MG63 (cell line): ENCODE measurements around the gene SFXN5. TPM values are rescaled to one million over a fixed set of nuclear protein-coding genes. Genes with fewer than 3 reads are reported as not detected.
A peak's percentile ranks its signal among the peaks of the same experiment; 100 is the strongest.

Experiments used
- DNase-seq: peaks from one replicate; pipeline ENCODE4 v3.0.0-alpha.2; 2020
- H3K27me3 ChIP-seq: fragments of 250-450 bp; sonication (Bioruptor Pico); 2 replicates; pipeline ENCODE4 v1.5.1; 2020; ENCODE audit warnings: mild to moderate bottlenecking, moderate library complexity
- H3K36me3 ChIP-seq: fragments of 250-450 bp; sonication (Bioruptor Pico); 2 replicates; pipeline ENCODE4 v1.5.1; 2020; ENCODE audit warnings: mild to moderate bottlenecking, moderate library complexity
- H3K4me3 ChIP-seq: fragments of 250-450 bp; sonication (Bioruptor Pico); 2 replicates; pipeline ENCODE4 v1.5.1; 2020; ENCODE audit warnings: mild to moderate bottlenecking, moderate library complexity
- H3K9me3 ChIP-seq: fragments of 250-450 bp; sonication (Bioruptor Pico); 2 replicates; pipeline ENCODE4 v1.5.1; 2020; ENCODE audit warnings: mild to moderate bottlenecking, moderate library complexity
- total RNA-seq: library from RNA; depleted of rRNA; stranded (reverse); fragments of >200 nt; shearing (Covaris generic); gene quantifications from 2 replicates; pipeline ENCODE4 v1.2.3, GENCODE V29; 2014; ENCODE audit warnings: low replicate concordance

SFXN5 gene
- total RNA-seq, 1 experiment from 2014 or later: 2.4 TPM

GRCh38 chr2:72985136-72985535 is 86.4 kb downstream of the SFXN5 start:
- Histone ChIP-seq H3K36me3 (no peaks in the 10 kb centered on the region), H3K4me3 (no peak overlapping the region), H3K9me3 (no peaks in the 10 kb centered on the region), H3K27me3 (no peaks in the 10 kb centered on the region)
- no peak for DNase-seq

- no peak for DNase-seq
- Histone ChIP-seq H3K27me3 (no peaks in the 10 kb centered on the region), H3K36me3 (no peaks in the 10 kb centered on the region), H3K4me3 (no peak overlapping the region), H3K9me3 (no peaks in the 10 kb centered on the region)
Measured at GRCh38 chr2:72984172-72984671, 87.3 kb downstream of the SFXN5 start.

DNA sequence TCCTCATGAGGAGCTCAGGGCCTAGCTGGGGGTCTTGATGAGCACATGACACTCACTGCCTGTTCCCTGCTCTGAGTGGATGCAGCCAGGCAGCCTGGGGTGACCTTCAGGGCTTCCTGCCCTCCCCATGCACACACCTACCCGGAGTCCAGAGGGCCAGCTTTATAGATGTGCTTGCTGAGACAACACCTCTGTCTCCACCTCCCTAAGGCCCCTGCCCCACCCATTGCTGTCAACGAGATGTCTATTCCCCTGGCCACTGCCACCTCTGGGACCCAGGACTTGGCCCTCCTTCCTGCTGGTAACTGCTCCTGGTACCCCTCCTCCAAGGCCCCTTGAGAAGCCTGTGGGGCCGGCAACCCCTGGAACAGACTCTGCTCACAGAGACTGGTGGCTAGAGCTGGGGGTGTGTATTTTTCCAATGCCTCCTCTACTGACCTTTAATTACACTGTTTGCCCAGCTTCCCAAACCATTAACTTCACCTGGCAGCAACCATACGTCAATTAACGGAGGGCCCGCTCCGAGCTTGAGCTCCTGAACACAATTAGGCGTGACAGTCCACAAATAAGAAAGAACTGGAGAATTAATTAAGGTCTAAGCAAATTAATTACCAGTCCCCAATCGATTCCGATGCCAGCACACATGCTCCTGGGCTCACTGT is 87.9 kb downstream of the SFXN5 start:
- no peaks in the 10 kb centered on the region for H3K36me3 ChIP-seq
- no peak overlapping the region for H3K4me3 ChIP-seq
- H3K9me3 ChIP-seq: no peaks in the 10 kb centered on the region
- H3K27me3 ChIP-seq: no peaks in the 10 kb centered on the region
- no peak for DNase-seq

DNA sequence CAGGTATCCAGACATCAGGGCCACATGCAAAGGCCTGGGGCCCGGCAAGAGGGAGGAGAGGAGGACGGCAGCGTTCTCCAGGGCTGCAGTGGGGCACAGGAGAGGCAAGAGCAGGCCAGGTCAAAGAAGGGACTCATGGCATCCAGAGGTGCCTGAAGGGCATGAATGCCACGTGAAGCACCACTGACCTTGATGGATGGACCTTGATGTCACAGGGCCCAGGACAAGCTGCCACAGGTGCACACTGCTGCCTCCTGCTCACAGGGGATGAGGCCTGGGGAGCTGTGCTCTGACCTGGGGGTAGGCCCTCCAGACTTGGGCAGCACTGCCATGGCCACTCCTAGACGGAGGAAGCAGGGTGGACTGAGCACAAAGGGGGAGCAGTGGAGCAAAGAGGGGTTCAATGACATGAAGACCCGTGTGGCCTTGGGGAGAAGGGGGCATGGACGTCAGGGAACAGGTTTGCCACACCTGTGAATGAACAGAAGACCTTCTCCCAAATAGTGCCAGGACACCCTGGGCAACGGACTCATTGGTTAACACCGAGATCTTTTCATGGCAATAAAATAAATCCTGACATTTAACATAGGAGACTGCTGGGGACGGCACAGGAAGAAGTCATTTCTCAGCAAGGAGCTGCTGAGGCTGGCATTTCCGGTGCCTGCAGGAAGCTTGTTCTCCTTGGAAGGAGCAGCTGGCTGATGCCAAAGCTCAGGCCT is 88.6 kb downstream of the SFXN5 start:
- Histone ChIP-seq H3K27me3 (no peaks in the 10 kb centered on the region), H3K4me3 (no peak overlapping the region), H3K36me3 (no peaks in the 10 kb centered on the region), H3K9me3 (no peaks in the 10 kb centered on the region)
- no peak for DNase-seq

- H3K36me3 ChIP-seq: no peaks in the 10 kb centered on the region
- no peak overlapping the region for H3K4me3 ChIP-seq
- H3K27me3 ChIP-seq: no peaks in the 10 kb centered on the region
- DNase-seq: peak; percentile 19
- no peaks in the 10 kb centered on the region for H3K9me3 ChIP-seq
Measured at GRCh38 chr2:72982219-72982618, 89.3 kb downstream of the SFXN5 start.

GRCh38 chr2:72981536-72981935 is 90.0 kb downstream of the SFXN5 start:
- H3K27me3 ChIP-seq: no peaks in the 10 kb centered on the region
- H3K36me3 ChIP-seq: no peaks in the 10 kb centered on the region
- no peak for DNase-seq
- H3K9me3 ChIP-seq: no peaks in the 10 kb centered on the region
- H3K4me3 ChIP-seq: no peak overlapping the region

DNA sequence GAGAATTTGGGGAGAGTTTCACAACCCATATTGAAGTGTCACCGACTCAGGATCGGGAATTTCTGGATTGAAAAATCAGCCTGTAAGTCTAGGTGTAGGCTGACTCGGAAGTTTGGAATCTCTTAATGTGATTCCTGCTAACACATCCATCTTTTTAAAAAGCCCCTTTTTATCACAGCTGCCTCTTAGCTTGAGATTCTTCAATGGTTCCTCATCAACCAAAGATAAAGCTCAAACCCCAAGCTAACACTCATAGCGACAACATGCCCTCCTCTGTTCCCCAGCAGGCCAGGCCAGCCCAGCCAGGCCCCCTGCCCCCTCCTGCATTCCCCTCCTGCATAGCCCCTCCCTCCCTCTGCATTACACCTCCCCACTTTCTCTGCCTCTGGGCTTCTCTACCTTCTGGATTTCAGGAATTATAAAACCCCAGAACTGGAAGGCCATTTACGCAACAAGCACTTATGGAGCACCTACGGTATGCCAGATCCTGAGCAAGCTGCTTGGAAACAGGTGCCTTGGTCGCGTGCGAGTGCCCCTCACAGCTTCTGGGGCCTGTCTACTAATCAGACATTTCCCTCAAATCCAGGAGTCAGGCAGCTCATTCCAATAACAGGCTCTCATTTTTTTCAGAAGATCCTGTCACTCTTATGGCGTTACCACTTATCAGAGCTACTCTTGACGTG is 90.8 kb downstream of the SFXN5 start:
- Histone ChIP-seq H3K4me3 (no peak overlapping the region), H3K36me3 (no peaks in the 10 kb centered on the region), H3K27me3 (no peaks in the 10 kb centered on the region), H3K9me3 (no peaks in the 10 kb centered on the region)
- DNase-seq: no peak

GRCh38 chr2:72979896-72980295 is 91.6 kb downstream of the SFXN5 start:
- H3K27me3 ChIP-seq: no peaks in the 10 kb centered on the region
- H3K9me3 ChIP-seq: no peaks in the 10 kb centered on the region
- no peak overlapping the region for H3K4me3 ChIP-seq
- H3K36me3 ChIP-seq: no peaks in the 10 kb centered on the region
- DNase-seq: no peak

- H3K4me3 ChIP-seq: no peak overlapping the region
- no peaks in the 10 kb centered on the region for H3K9me3 ChIP-seq
- H3K27me3 ChIP-seq: no peaks in the 10 kb centered on the region
- no peaks in the 10 kb centered on the region for H3K36me3 ChIP-seq
- DNase-seq: no peak
Measured at GRCh38 chr2:72975017-72975416, 96.5 kb downstream of the SFXN5 start.

- DNase-seq: no peak
- no peaks in the 10 kb centered on the region for H3K27me3 ChIP-seq
- no peak overlapping the region for H3K4me3 ChIP-seq
- H3K9me3 ChIP-seq: no peaks in the 10 kb centered on the region
- H3K36me3 ChIP-seq: no peaks in the 10 kb centered on the region
Measured at GRCh38 chr2:72974436-72974754, 97.1 kb downstream of the SFXN5 start.

DNA sequence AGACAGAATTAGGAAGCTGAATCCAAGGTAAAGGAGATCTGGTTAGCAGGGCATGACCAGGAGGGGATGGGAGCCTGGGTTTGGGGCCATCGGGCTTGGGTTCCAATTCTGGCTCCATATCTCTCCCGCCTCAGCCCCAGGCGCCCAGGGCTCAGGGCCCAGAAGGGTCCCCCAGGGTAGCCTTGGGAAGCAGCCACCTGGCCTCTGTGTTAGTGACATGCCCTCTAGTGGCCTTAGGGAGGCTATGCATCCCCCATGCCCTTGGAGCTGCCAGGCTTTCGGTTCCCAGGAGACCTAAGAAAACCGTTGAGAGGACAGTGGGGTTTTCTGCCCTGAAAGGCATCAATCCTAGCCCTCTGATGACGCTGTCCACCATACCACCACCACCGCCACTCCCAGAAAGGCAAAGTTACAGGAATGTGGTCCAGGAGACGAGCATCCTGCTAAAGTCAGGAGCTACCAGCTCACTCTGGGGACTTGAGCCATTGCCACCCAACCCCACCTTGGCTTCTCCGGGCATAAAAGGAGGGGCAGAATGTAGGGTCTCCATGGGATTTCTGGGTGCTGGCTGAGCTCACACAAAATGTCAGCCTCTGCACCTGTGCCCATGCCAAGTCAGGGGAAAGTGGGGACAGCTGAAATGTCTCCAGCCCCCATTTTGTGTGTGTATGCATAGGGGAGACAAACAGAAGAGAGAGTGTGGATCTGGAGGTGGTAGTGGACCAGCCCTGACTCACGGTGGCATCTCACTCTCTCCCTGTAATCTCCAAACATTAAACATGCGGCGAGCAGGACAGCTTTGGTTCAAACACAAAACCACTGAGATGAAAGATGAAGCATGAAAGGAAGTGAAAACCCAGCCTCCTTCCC is 97.7 kb downstream of the SFXN5 start:
- peak; percentile 35 for DNase-seq
- Histone ChIP-seq H3K4me3 (no peak overlapping the region), H3K27me3 (no peaks in the 10 kb centered on the region), H3K36me3 (no peaks in the 10 kb centered on the region), H3K9me3 (no peaks in the 10 kb centered on the region)

DNA sequence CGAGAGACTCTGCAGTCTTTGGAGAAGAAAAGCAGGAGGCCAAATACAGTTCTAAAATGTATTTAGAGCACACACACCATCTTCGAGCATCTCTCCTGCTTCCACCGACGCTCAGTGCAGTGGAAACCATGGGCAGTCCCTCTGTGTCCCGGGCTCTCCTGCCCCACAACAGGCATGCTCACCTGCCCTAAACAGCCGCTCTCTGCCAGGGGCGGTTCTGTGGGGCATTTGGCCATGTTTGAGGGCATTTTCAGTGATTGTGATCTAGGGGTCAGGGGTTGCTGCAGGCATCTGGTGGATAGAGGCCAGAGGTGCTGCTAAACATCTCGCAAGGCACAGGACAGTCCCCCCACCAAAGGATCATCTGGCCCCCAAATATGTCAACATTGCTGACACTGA is 98.4 kb downstream of the SFXN5 start:
- no peak overlapping the region for H3K4me3 ChIP-seq
- no peaks in the 10 kb centered on the region for H3K27me3 ChIP-seq
- no peak for DNase-seq
- no peaks in the 10 kb centered on the region for H3K9me3 ChIP-seq
- no peaks in the 10 kb centered on the region for H3K36me3 ChIP-seq

- Histone ChIP-seq H3K36me3 (no peaks in the 10 kb centered on the region), H3K4me3 (no peak overlapping the region), H3K9me3 (no peaks in the 10 kb centered on the region), H3K27me3 (no peaks in the 10 kb centered on the region)
- no peak for DNase-seq
Measured at GRCh38 chr2:72972352-72973136, 99.0 kb downstream of the SFXN5 start.

- no peak overlapping the region for H3K4me3 ChIP-seq
- H3K36me3 ChIP-seq: no peaks in the 10 kb centered on the region
- H3K9me3 ChIP-seq: no peaks in the 10 kb centered on the region
- no peaks in the 10 kb centered on the region for H3K27me3 ChIP-seq
- no peak for DNase-seq
Measured at GRCh38 chr2:72971036-72971435, 100.5 kb downstream of the SFXN5 start.

- no peak for DNase-seq
- H3K36me3 ChIP-seq: no peaks in the 10 kb centered on the region
- H3K27me3 ChIP-seq: no peaks in the 10 kb centered on the region
- H3K9me3 ChIP-seq: no peaks in the 10 kb centered on the region
- H3K4me3 ChIP-seq: no peak overlapping the region
Measured at GRCh38 chr2:72969706-72970105, 101.8 kb downstream of the SFXN5 start.

DNA sequence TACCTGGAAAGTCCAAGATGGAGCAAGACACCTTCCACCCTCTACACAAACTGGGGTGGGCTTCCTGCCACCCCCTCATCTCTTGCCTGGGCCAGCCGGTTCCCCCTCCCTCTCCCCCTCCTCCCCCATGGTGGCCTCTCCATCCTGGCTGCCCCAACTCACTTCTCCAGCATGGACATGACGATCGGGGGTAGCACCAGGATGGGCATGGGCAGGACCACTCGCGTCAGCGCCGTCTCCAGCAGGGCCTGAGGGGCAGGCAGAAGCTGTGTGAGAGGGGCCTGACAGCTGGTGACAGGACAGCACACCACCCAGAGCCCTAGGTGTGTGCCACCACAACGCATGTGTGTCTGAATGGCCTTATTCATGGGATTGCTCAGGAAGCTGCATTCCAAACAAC is 103.2 kb downstream of the SFXN5 start:
- Histone ChIP-seq H3K9me3 (no peaks in the 10 kb centered on the region), H3K27me3 (no peaks in the 10 kb centered on the region), H3K4me3 (no peak overlapping the region), H3K36me3 (no peaks in the 10 kb centered on the region)
- no peak for DNase-seq
